NCI-H2171 (cell line): ENCODE results near the gene RUNX1.

Experiments
- DNase-seq: peaks from one replicate; lab custom pipeline; 2025; lab: John Stamatoyannopoulos, UW

The RUNX1 gene

GRCh38 chr21:34880401-34880800 lies 168.7 kb downstream of the RUNX1 start:
- DNase-seq, result no peak

GRCh38 chr21:34878940-34879339 lies 170.2 kb downstream of the RUNX1 start:
- no peak for DNase-seq

- no peak for DNase-seq
Observed at GRCh38 chr21:34878501-34878900, 170.6 kb downstream of the RUNX1 start.

DNA sequence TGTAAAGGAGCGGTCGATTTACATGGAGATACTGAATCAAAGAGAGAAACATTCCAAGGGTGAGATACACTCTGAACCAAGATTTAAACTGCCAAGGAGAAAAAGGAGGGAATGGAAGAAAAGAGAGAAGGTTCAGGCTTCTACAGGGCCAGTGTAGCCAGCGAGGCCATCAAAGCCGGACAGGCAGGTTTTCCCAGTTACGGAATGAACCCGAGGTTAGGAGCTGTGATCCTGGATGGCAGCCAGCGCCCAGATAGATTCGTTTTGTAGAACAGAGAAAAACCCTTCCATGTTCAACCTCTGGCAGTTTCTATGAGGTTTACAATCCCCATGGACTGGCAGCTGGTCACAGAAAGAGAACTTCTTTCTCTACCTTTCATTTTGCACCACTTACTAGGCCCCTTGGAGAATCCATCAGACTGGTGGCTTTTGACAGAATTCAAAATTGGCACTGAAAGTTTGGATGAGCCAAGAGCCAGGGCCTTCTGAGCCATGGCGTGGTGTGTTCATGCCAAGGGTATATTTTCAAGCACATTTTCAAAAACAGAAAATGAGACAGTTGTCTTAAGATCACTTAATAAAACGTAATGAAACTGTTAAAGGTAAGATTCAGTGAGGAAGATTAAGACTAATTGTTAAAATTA lies 171.5 kb downstream of the RUNX1 start:
- no peak for DNase-seq

DNA sequence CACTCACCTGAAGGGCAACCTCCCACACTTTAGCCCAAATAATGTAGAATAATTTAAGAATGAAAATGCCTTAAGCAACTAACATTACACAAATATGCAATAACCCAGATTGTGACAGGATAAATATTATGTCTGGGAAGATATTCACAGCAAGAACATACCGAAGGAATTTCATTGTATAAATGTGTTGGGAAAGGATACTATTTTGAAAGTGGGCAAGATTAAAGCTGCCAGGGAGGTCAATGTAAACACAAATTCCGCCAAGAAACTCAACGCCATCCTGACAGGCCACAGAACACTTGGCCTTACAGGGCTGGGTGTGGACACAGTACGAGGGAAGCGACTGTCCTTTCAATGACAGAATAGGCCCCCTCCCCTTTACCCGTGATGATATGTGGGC lies 173.3 kb downstream of the RUNX1 start:
- no peak for DNase-seq

DNA sequence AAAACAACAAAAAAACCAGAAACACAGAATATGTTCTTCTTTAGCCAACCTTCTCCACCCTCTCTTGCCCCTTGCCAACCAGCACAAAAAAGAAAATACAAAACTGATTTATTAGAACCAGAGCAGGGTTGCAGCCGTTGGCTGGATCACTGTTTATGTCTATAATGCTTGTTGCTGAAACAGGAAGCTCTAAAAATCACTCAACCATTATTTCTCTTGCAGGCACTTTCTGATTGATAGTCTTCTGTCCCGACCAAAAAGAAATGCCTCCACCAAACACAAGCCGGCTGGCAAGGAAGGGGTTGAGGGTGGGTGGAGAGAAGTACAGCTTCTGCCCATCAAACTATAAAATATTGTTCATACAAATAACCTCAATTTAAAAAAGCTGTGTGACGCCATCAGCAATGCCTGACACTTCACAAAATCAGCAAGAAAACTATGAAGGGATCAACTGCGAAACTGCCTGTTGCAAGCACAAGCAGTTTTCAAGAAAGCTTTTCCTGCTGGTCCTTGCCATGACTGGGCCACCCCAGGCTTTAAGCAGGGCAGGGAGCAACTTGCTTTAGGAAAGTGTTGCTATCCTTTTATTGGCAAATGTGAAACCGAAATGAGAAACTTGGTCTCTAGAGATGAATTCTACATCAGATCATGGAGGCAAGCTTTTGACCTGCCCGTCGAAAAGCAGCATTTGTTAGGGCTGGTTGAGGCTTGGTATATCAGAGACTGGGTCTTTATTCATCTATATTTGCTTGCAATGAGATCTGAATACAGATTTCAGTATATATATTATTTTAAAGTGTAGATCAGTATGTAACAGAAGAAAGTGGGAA lies 174.2 kb downstream of the RUNX1 start:
- DNase-seq, result no peak

DNA sequence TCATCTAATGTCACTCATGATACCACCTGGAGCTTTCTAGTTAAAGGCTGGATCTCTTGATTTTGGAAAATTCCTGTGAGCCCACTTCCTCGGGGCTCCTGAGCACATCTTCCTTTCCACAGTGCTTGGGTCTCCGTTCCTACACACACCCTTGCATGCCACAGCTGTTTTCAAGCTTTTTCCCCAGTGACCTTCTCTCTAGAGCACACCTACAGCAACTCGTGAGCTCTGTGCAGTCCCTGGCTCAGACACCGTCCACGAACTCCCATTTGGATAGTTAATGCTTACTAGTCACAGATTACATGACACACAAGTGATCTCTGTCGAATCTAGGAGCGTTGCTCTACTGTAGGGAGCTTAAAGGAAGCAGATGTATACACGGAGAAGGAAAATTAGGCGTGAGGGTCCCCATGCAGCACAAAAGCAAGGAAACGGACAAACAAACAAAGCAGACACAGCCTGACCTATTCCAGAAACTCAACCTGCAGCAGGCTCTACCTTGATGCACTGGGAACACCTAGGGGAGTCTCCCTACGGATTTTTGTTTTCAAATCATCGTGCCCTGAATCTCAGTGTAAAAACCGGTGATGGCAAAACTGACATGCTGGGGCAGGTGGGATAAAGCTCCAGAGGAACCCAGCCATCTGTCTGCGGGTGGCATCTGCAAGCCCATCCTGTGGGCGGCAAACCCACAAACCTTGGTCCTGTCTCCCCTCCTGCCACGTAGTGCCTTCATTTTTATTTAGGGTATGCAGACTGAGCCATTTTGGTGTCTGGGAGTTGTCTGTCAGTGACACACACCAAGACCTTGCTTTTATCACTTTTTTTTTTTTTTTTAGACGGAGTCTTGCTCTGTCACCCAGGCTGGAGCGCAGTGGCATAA lies 177.8 kb downstream of the RUNX1 start:
- peak; percentile 36 for DNase-seq

DNA sequence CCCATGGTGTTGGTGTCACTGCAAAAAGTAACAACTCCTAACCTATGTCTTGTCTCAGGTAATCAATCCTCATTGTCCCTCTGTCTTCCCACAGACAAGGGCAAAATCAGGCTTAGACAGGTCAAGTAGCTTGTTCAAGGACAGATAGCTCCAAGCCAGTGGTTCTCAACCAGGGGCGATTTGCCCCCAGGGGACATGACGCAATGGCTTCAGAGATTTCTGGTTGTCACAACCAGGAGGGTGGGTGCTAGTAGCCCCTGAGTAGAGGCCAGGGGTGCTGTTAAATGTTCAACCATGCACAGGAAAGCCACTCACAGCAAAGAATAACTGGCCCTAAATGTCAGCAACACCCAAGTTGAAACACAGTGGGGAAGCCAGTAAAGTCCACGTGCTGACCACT lies 178.9 kb downstream of the RUNX1 start:
- no peak for DNase-seq

DNA sequence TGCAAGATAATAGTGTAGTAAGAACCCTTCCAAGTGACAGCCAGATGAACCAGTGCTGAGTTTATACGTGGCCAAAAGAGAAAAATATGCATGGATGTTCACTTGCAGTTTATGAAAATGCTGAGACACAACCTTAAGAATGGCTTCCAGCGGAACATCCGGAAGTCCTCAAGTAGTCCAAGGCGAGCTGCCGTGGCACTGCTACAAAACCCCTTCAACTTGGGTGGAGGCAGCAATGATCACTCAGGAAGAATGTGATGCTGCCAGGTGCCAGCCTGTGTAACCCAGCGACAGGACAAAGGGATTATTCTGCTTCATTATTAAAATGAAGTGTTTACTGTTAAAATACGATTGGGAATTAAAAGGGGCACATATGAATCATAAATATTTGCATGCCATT lies 179.6 kb downstream of the RUNX1 start:
- no peak for DNase-seq

- DNase-seq, result no peak
Observed at GRCh38 chr21:34867785-34868184, 181.3 kb downstream of the RUNX1 start.

GRCh38 chr21:34865400-34866241 lies 183.5 kb downstream of the RUNX1 start:
- peak; percentile 2 for DNase-seq

DNA sequence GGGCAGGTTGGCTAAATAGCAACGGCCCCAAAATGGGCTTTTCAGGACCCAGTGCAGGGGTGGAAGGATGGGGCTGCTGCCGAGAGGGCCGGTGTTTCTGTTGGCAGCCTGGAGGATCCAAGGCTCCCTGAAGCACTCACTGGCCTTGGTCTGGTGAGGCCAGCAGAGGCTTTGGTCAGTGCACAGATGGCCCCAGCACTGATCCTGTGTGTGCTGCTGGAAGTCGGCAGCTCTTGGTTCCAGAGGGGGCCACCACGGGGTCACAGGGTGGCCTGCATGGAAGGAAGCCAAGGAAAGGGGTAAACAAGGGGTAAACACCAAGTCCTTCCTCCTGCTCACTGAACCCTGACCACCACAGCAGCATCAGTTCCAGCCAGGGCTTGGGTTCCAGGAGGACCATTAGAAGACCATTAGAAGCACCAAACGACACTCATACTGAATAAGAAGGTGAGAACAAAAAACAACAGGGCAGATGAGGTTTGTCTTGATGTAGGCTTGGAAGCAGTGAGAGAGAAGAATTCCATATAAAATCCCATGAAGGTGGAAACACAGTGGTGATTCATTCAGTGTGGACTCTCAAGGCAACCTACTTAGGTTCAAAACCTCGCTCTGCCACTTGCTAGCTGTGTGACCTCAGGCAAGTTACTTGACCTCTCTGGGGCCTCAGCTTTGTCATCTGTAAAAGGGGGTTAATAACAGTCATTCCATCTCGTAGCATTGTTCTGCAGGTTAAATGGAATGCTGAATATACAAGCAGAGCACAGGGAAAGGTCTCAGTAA lies 184.5 kb downstream of the RUNX1 start:
- DNase-seq, result no peak

DNA sequence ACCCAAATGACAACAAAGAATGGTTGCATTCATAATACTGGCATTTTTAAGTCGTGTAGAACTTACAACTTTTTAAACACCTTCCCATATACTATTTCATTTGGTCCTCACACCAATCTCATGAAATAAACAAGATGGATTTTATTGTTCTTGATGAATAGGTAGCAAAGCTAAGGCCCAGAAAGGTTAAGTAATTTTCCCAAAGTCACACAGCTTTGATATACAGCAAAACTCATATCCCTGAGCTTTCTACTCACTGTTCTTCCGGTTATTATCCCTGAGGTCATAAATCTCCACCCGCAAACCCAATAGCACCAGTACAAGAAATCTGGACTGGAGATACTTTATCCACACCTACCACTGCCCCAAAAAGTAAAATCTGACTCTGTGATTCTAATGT lies 186.2 kb downstream of the RUNX1 start:
- DNase-seq, result no peak

DNA sequence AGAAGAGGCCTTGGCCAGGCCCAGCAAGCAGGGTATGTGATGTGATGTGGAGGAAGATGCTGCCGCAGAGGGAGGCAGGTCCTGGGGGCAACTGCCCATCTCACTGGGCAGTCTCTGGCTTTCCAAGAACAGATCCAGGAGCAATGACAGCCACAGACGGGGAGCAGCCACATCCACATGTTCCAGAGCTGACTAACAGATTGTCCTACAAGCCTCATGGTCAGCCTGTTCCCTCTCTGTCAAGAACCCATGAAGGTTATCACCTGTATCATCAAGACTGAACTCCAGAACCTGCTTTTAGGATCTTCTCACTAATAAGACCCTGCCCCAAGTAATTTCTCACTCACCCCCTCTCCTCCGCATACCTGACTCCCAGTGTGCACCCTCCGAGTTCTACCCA lies 187.8 kb downstream of the RUNX1 start:
- no peak for DNase-seq

DNA sequence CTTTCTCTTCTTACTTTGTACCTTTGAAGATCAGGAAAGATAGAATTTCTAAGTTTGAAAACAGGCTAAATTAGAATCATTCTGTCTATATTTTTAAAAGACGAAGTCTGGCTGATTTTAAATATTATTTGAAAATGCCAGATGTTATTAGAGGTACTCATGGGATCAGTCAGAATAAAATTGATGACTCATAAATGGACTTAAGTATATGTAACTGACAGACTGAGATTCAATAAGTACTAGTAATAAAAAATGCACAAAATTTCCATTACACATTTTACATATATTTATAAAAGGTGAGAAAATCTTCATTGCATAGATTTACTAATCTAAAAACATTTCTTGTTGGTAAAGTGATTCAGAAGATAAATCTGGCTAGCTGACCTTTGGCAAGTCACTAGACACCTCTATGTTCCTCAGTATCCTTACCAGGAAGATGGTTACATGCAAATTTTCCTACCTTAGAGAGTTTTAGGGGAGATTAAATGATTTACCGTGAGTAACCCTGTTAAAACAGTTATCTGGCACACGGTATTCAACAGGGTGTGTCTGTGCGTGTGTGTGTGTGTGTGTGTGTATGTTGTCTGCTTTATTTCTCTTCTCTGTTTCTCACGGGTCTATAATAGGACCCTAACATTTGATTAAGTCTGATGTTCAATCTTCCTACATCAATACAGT lies 189.0 kb downstream of the RUNX1 start:
- no peak for DNase-seq

- DNase-seq, result no peak
Observed at GRCh38 chr21:34858559-34858958, 190.5 kb downstream of the RUNX1 start.

DNA sequence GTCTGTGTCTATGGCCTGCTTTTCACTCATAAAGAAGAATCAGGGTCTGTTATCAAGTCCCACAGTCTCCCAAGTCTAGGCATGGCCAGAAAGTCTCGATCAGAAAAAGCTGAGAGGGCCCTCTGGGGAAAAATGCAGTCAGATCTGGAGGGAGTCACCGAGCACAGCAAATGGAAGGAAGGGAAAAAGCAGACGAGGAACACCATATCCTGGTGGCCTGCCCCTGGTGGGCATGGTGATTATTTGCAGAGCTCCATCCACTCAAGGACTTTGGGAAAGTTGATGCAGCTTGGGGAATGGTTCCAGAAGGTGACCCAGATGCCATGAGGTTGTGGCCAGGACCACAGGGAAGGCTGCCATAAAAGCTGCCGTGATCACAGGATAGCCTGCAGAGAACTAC lies 191.2 kb downstream of the RUNX1 start:
- DNase-seq, result no peak

DNA sequence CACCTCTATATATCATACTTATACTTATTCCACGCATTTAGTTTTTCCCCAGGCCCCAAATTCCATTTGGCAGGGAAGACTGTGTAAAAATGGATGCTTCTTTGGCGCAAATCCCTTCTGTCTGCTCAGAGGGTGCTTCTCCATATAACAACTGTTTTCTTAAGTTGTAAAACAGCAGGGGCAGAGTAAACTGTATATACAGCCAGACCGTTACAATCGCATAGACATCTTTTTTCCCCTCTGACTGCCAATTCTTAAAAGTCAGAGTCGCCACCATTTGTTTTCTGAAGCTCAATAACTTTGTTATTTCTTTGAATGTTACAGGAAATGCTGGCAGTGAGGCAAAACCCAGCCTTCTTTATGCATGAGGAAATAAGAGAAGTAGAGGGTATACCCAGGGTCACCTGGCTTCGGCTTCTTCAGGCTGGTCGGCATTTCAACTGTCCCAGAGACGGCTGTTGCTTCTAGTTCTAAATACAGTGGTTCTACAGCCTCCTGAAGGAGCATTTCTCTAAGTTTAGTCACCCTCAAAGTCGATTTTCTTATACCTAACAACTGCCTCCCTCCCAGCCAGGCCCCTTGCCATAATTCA lies 191.9 kb downstream of the RUNX1 start:
- DNase-seq, result no peak

DNA sequence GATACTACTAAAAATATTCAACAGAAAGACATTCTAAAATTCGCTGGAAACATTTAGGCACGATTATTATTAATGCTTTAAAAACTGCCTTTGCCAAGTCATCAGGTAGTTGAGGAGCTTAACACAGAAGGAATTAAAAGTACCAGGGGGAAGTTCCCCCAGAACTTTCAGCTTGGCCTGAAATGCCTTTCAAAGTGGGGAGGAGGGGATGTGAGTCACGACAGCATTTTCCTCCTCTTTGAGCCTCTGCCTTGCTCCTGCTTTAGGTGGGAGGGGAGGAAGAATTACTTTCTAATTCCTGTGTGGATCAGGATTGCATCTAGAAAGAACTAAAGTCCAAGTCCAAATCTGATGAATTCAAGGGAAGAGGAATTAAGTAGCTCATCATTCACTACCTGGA lies 196.7 kb downstream of the RUNX1 start:
- no peak for DNase-seq

- no peak for DNase-seq
Observed at GRCh38 chr21:34850166-34850690, 198.9 kb downstream of the RUNX1 start.
